ENCODE data around the gene MPZL1. TPM values are rescaled to one million over a fixed set of nuclear protein-coding genes. Genes with fewer than 3 reads are reported as not detected.

MPZL1 gene
- 10 to 100 TPM; 17.2 to 20.9 TPM for total RNA-seq

GRCh38 chr1:167721617-167722151 is at the start of gene MPZL1:
Gene MPZL1 (plus strand): TSS chr1:167721982. CDS start chr1:167722152, 170 bp downstream.
- ATAC-seq (replicated peaks in 1 of 2) (peak; percentile 97), DNase-seq (peak; percentile 94 to 95)
- H3K9me3 Mint-ChIP-seq = no peaks in the 10 kb centered on the region
- peak within 1 kb of the TSS; percentile 93 to 95 for H3K4me3 Mint-ChIP-seq
- H3K4me1 Mint-ChIP-seq (ENCODE audit: low read depth) = peaks cover 74% of the 10 kb centered on the region
- H3K27me3 Mint-ChIP-seq (ENCODE audit: low read depth) = no peaks in the 10 kb centered on the region
- peak within 1 kb of the TSS; percentile 77 for H3K27ac Mint-ChIP-seq
- H3K36me3 Mint-ChIP-seq (ENCODE audit: insufficient read depth in 2 of 2) = peaks cover 1% of the 10 kb centered on the region in 2 donors

GRCh38 chr1:167672831-167673230 is 49.0 kb upstream of the MPZL1 start:
- Mint-ChIP-seq H3K4me1 (ENCODE audit: low read depth) (peaks cover 75% of the 10 kb centered on the region), H3K27ac (peak overlapping the region; percentile 30), H3K4me3 (no peak overlapping the region), H3K36me3 (ENCODE audit: insufficient read depth in 2 of 2) (peaks cover 7 to 20% of the 10 kb centered on the region in 2 donors), H3K27me3 (ENCODE audit: low read depth) (no peaks in the 10 kb centered on the region), H3K9me3 (no peaks in the 10 kb centered on the region)
- no peak for DNase-seq
- ATAC-seq (replicated peaks in 1 of 2) = no peak

GRCh38 chr1:167673265-167673664 is 48.5 kb upstream of the MPZL1 start:
- no peak overlapping the region for H3K4me3 Mint-ChIP-seq
- peaks cover 7 to 20% of the 10 kb centered on the region in 2 donors for H3K36me3 Mint-ChIP-seq (ENCODE audit: insufficient read depth in 2 of 2)
- no peaks in the 10 kb centered on the region for H3K27me3 Mint-ChIP-seq (ENCODE audit: low read depth)
- peaks cover 71% of the 10 kb centered on the region for H3K4me1 Mint-ChIP-seq (ENCODE audit: low read depth)
- peak in 1 of 2 donors; percentile 79 for ATAC-seq (replicated peaks in 1 of 2)
- no peak for DNase-seq
- H3K27ac Mint-ChIP-seq = no peak overlapping the region
- H3K9me3 Mint-ChIP-seq = no peaks in the 10 kb centered on the region

GRCh38 chr1:167674156-167674555 is 47.6 kb upstream of the MPZL1 start:
- DNase-seq (no peak), ATAC-seq (replicated peaks in 1 of 2) (no peak)
- H3K9me3 Mint-ChIP-seq = no peaks in the 10 kb centered on the region
- peak overlapping the region; percentile 29 for H3K27ac Mint-ChIP-seq
- H3K36me3 Mint-ChIP-seq (ENCODE audit: insufficient read depth in 2 of 2) = peaks cover 7 to 20% of the 10 kb centered on the region in 2 donors
- H3K27me3 Mint-ChIP-seq (ENCODE audit: low read depth) = no peaks in the 10 kb centered on the region
- no peak overlapping the region for H3K4me3 Mint-ChIP-seq
- peaks cover 63% of the 10 kb centered on the region for H3K4me1 Mint-ChIP-seq (ENCODE audit: low read depth)

GRCh38 chr1:167675440-167675839 is 46.3 kb upstream of the MPZL1 start:
- peaks cover 60% of the 10 kb centered on the region for H3K4me1 Mint-ChIP-seq (ENCODE audit: low read depth)
- DNase-seq = no peak
- H3K27me3 Mint-ChIP-seq (ENCODE audit: low read depth) = no peaks in the 10 kb centered on the region
- H3K9me3 Mint-ChIP-seq = no peaks in the 10 kb centered on the region
- peak overlapping the region; percentile 68 for H3K27ac Mint-ChIP-seq
- H3K36me3 Mint-ChIP-seq (ENCODE audit: insufficient read depth in 2 of 2) = peaks cover 7 to 20% of the 10 kb centered on the region in 2 donors
- no peak for ATAC-seq (replicated peaks in 1 of 2)
- H3K4me3 Mint-ChIP-seq = no peak overlapping the region

- Mint-ChIP-seq H3K4me3 (no peak overlapping the region), H3K9me3 (no peaks in the 10 kb centered on the region), H3K4me1 (ENCODE audit: low read depth) (peaks cover 54% of the 10 kb centered on the region), H3K27me3 (ENCODE audit: low read depth) (no peaks in the 10 kb centered on the region), H3K36me3 (ENCODE audit: insufficient read depth in 2 of 2) (peaks cover 5 to 17% of the 10 kb centered on the region in 2 donors), H3K27ac (peak overlapping the region; percentile 31)
- DNase-seq (no peak), ATAC-seq (replicated peaks in 1 of 2) (peak in 1 of 2 donors; percentile 58)
Observed at GRCh38 chr1:167676205-167676915, 45.4 kb upstream of the MPZL1 start.

GRCh38 chr1:167676916-167677848 is 44.6 kb upstream of the MPZL1 start:
- Mint-ChIP-seq H3K27me3 (ENCODE audit: low read depth) (no peaks in the 10 kb centered on the region), H3K4me1 (ENCODE audit: low read depth) (peaks cover 45% of the 10 kb centered on the region), H3K9me3 (no peaks in the 10 kb centered on the region), H3K27ac (peak overlapping the region; percentile 64), H3K4me3 (no peak overlapping the region), H3K36me3 (ENCODE audit: insufficient read depth in 2 of 2) (peaks cover 4 to 15% of the 10 kb centered on the region in 2 donors)
- DNase-seq (no peak), ATAC-seq (replicated peaks in 1 of 2) (no peak)

- H3K27me3 Mint-ChIP-seq (ENCODE audit: low read depth) = no peaks in the 10 kb centered on the region
- H3K4me3 Mint-ChIP-seq = no peak overlapping the region
- no peak overlapping the region for H3K27ac Mint-ChIP-seq
- no peaks in the 10 kb centered on the region for H3K9me3 Mint-ChIP-seq
- no peak for DNase-seq
- ATAC-seq (replicated peaks in 1 of 2) = no peak
- H3K36me3 Mint-ChIP-seq (ENCODE audit: insufficient read depth in 2 of 2) = peaks cover 4 to 12% of the 10 kb centered on the region in 2 donors
- H3K4me1 Mint-ChIP-seq (ENCODE audit: low read depth) = peaks cover 33% of the 10 kb centered on the region
Observed at GRCh38 chr1:167678422-167678821, 43.4 kb upstream of the MPZL1 start.

GRCh38 chr1:167678838-167679237 is 42.9 kb upstream of the MPZL1 start:
- H3K36me3 Mint-ChIP-seq (ENCODE audit: insufficient read depth in 2 of 2) = peaks cover 2 to 8% of the 10 kb centered on the region in 2 donors
- ATAC-seq (replicated peaks in 1 of 2) (no peak), DNase-seq (no peak)
- peaks cover 29% of the 10 kb centered on the region for H3K4me1 Mint-ChIP-seq (ENCODE audit: low read depth)
- no peak overlapping the region for H3K4me3 Mint-ChIP-seq
- no peak overlapping the region for H3K27ac Mint-ChIP-seq
- no peaks in the 10 kb centered on the region for H3K27me3 Mint-ChIP-seq (ENCODE audit: low read depth)
- H3K9me3 Mint-ChIP-seq = no peaks in the 10 kb centered on the region

GRCh38 chr1:167679714-167680113 is 42.1 kb upstream of the MPZL1 start:
- no peak for DNase-seq
- H3K36me3 Mint-ChIP-seq (ENCODE audit: insufficient read depth in 2 of 2) = peaks cover 0 to 7% of the 10 kb centered on the region in 2 donors
- ATAC-seq (replicated peaks in 1 of 2) = no peak
- no peak overlapping the region for H3K27ac Mint-ChIP-seq
- H3K4me1 Mint-ChIP-seq (ENCODE audit: low read depth) = peaks cover 24% of the 10 kb centered on the region
- no peak overlapping the region for H3K4me3 Mint-ChIP-seq
- no peaks in the 10 kb centered on the region for H3K9me3 Mint-ChIP-seq
- H3K27me3 Mint-ChIP-seq (ENCODE audit: low read depth) = no peaks in the 10 kb centered on the region

GRCh38 chr1:167681024-167681423 is 40.8 kb upstream of the MPZL1 start:
- ATAC-seq (replicated peaks in 1 of 2) = no peak
- no peaks in the 10 kb centered on the region for H3K27me3 Mint-ChIP-seq (ENCODE audit: low read depth)
- H3K4me3 Mint-ChIP-seq = no peak overlapping the region
- peak overlapping the region; percentile 26 for H3K27ac Mint-ChIP-seq
- no peaks in the 10 kb centered on the region for H3K9me3 Mint-ChIP-seq
- no peak for DNase-seq
- peaks cover 14% of the 10 kb centered on the region for H3K4me1 Mint-ChIP-seq (ENCODE audit: low read depth)
- H3K36me3 Mint-ChIP-seq (ENCODE audit: insufficient read depth in 2 of 2) = peaks cover 0 to 10% of the 10 kb centered on the region in 2 donors

- Mint-ChIP-seq H3K4me3 (no peak overlapping the region), H3K9me3 (no peaks in the 10 kb centered on the region), H3K36me3 (ENCODE audit: insufficient read depth in 2 of 2) (peaks cover 0 to 12% of the 10 kb centered on the region in 2 donors), H3K27me3 (ENCODE audit: low read depth) (no peaks in the 10 kb centered on the region), H3K4me1 (ENCODE audit: low read depth) (peaks cover 8% of the 10 kb centered on the region), H3K27ac (peak overlapping the region; percentile 64)
- ATAC-seq (replicated peaks in 1 of 2) = peak in 1 of 2 donors; percentile 21
- DNase-seq = no peak
Observed at GRCh38 chr1:167681451-167682098, 40.2 kb upstream of the MPZL1 start.
